Measurements from ENCODE around the gene REX1BD. TPM values are rescaled to one million over a fixed set of nuclear protein-coding genes. Genes with fewer than 3 reads are reported as not detected.

Gene REX1BD
- total and polyA plus RNA-seq, 2 of the 8 experiments (the other 6 are each of a cell fraction or from before 2014, with no cell fraction given) = 56.8 to 62.7 TPM

- Histone ChIP-seq H2AFZ (ENCODE audit: low read length) (no peak overlapping the region), H4K91ac (replicated peaks; ENCODE audit: insufficient read length, low read length) (peak overlapping the region; percentile 76), H4K8ac (ENCODE audit: extremely low read depth, insufficient read depth, low read length) (0 out of 2 replicates have a peak overlapping the region, but pooled peaks have one; percentile 76), H3K27me3 (replicated peaks in 1 of 4; ENCODE audit: control insufficient read depth in 3 of 4, extremely low read depth in 1 of 4, insufficient read depth in 3 of 4, low read length in 3 of 4) (no peaks in the 10 kb centered on the region), H3K23me2 (ENCODE audit: low read depth, low read length) (no peaks in the 10 kb centered on the region; the same call in 1 of the 2 replicates), H2BK12ac (ENCODE audit: low read depth, low read length) (no peak overlapping the region), H2BK120ac (replicated peaks; ENCODE audit: low read depth, low read length) (no peak overlapping the region), H3K4me2 (ENCODE audit: insufficient read depth in 1 of 2, low read depth in 2 of 2, low read length in 2 of 2) (peak overlapping the region; percentile 78 to 81), H3K79me2 (ENCODE audit: control insufficient read depth in 1 of 2, insufficient read depth in 2 of 2, low read length in 2 of 2) (peaks cover 0 to 23% of the 10 kb centered on the region in 2 experiments; a peak in 3 of 4 replicates), H4K20me1 (replicated peaks in 1 of 2; ENCODE audit: control insufficient read depth in 1 of 2, insufficient read depth in 2 of 2, low read length in 2 of 2) (peaks cover 0 to 9% of the 10 kb centered on the region in 2 experiments), H3K23ac (ENCODE audit: insufficient read length) (no peak overlapping the region), H3K4me3 (ENCODE audit: extremely low read depth in 1 of 4, insufficient read depth in 2 of 4, low read depth in 3 of 4, low read length in 4 of 4) (peak overlapping the region; percentile 59 to 79 (median 70)), H3K56ac (replicated peaks; ENCODE audit: insufficient read length, low read depth, low read length) (no peak overlapping the region), H3K4ac (replicated peaks; ENCODE audit: insufficient read length, low read depth, low read length) (no peak overlapping the region), H3K9ac (replicated peaks in 1 of 4; ENCODE audit: extremely low read depth in 1 of 4, low read depth in 3 of 4, low read length in 3 of 4) (peak overlapping the region; percentile 25 to 59 (median 44); a peak in 6 of 7 replicates), H2BK15ac (ENCODE audit: low read length) (no peak overlapping the region), H3K18ac (ENCODE audit: extremely low read depth, low read length) (peak overlapping the region; percentile 48), H3K9me3 (ENCODE audit: insufficient read depth in 2 of 2, low read depth in 1 of 2, low read length in 1 of 2) (no peaks in the 10 kb centered on the region), H3K36me3 (ENCODE audit: control insufficient read depth in 2 of 4, insufficient read depth in 4 of 4, low read length in 3 of 4) (peaks cover 0 to 6% (median 2%) of the 10 kb centered on the region in 4 experiments; a peak in 4 of 8 replicates), H3K14ac (ENCODE audit: insufficient read length) (no peak overlapping the region), H2BK20ac (ENCODE audit: low read length) (no peak overlapping the region), H3K79me1 (ENCODE audit: low read depth, low read length) (peaks cover 4% of the 10 kb centered on the region), H2BK5ac (ENCODE audit: low read depth, low read length) (0 out of 2 replicates have a peak overlapping the region, but pooled peaks have one; percentile 71), H4K5ac (ENCODE audit: insufficient read length, low read depth, low read length) (no peak overlapping the region), H3K4me1 (replicated peaks in 1 of 4; ENCODE audit: control insufficient read depth in 3 of 4, insufficient read depth in 4 of 4, low read length in 3 of 4) (no peaks in the 10 kb centered on the region; a peak in 1 of 7 replicates), H3K27ac (ENCODE audit: low read depth, low read length) (no peak overlapping the region), H2AK5ac (ENCODE audit: low read depth, low read length) (no peak overlapping the region)
- TF ChIP-seq CHD2 (IDR thresholded peaks at IDR 0.05; ENCODE audit: low read length) = no peak
- TF ChIP-seq SIX5 (IDR thresholded peaks at IDR 0.05; ENCODE audit: low read depth, low read length) = no peak
- TF ChIP-seq JUN (IDR thresholded peaks at IDR 0.05; ENCODE audit: low read depth, low read length) = no peak
- no peak for TF ChIP-seq CHD1 (IDR thresholded peaks at IDR 0.05; ENCODE audit: low read depth, low read length)
- peak; percentile 24 for TF ChIP-seq ASH2L (IDR thresholded peaks at IDR 0.05; ENCODE audit: low read length)
- TF ChIP-seq KDM1A (IDR thresholded peaks at IDR 0.05; ENCODE audit: borderline replicate concordance, low read length) = no peak
- no peak for TF ChIP-seq GTF2F1 (IDR thresholded peaks at IDR 0.05; ENCODE audit: borderline replicate concordance, low read depth, low read length)
- TF ChIP-seq CBX8 (IDR thresholded peaks at IDR 0.05; ENCODE audit: borderline replicate concordance, low read depth, low read length) = no peak
- DNase-seq (ENCODE audit: low read depth in 1 of 2, low spot score in 2 of 2) (no peak), FAIRE-seq (no peak)
- POLR2A ChIA-PET (ENCODE audit: partially characterized antibody) = interaction anchor here (0.6 to 2.6 kb wide), 14 partner anchors 11 to 126 kb away, joined by 3 to 23 read pairs (median 5); partner anchors contain the start of genes ELL, FKBP8, REX1BD and UBA52
- CTCF ChIA-PET (ENCODE audit: partially characterized antibody) = interaction anchor here (0.6 to 2.5 kb wide), 11 partner anchors 9 to 118 kb away, joined by 3 to 8 read pairs (median 5); partner anchors contain the start of genes FKBP8 and UBA52
- WGBS, 2 experiments (ENCODE audit: extremely low coverage in 1 of 2, insufficient coverage in 1 of 2, insufficient read length in 1 of 2, insufficient replicate concordance in 2 of 2, low coverage in 1 of 2, low lambda C conversion rate in 2 of 2, missing lambda C conversion rate in 1 of 2) = 42% methylated on average over 11 of the region's 11 CpGs; no CpG with 5 or more reads in 1 of the 2 experiments
Observed at GRCh38 chr19:18558202-18558555, 30.4 kb upstream of the REX1BD start.
